Measurements from ENCODE around the gene GNAI3.

GRCh38 chr1:109611308-109611990 lies 63.0 kb downstream of the GNAI3 start:
- TF ChIP-seq CTCF (IDR thresholded peaks at IDR 0.05) (no peak), POLR2A (IDR thresholded peaks at IDR 0.05) (no peak)

Measured in body of pancreas (tissue), 4 donors.